Gastrocnemius medialis (tissue), 4 donors: ENCODE results near the gene SKA2.

Experiments
- POLR2A ChIP-seq, 2 donors: fragments of 450-650 bp; IDR thresholded peaks; one replicate each; pipeline ENCODE4 v1.6.1; 2017; ENCODE audit warnings: antibody characterized with exemption in 2 of 2, mild to moderate bottlenecking in 2 of 2, moderate library complexity in 2 of 2
- TF ChIP-seq, protein P1 (sequence below), 5 experiments: fragments of 450-650 bp in 3 of 5; fragments of 200-600 bp in 2 of 5; sonication (generic) in 2 of 5; IDR thresholded peaks in 4 of 5; conservative IDR thresholded peaks in 1 of 5; 1 replicate in 4 of 5; 2 replicates in 1 of 5; pipeline ENCODE4 v1.5.1; 2016 to 2019; ENCODE audit warnings: antibody characterized with exemption in 5 of 5, mild to moderate bottlenecking in 3 of 5, moderate library complexity in 3 of 5

DNA sequence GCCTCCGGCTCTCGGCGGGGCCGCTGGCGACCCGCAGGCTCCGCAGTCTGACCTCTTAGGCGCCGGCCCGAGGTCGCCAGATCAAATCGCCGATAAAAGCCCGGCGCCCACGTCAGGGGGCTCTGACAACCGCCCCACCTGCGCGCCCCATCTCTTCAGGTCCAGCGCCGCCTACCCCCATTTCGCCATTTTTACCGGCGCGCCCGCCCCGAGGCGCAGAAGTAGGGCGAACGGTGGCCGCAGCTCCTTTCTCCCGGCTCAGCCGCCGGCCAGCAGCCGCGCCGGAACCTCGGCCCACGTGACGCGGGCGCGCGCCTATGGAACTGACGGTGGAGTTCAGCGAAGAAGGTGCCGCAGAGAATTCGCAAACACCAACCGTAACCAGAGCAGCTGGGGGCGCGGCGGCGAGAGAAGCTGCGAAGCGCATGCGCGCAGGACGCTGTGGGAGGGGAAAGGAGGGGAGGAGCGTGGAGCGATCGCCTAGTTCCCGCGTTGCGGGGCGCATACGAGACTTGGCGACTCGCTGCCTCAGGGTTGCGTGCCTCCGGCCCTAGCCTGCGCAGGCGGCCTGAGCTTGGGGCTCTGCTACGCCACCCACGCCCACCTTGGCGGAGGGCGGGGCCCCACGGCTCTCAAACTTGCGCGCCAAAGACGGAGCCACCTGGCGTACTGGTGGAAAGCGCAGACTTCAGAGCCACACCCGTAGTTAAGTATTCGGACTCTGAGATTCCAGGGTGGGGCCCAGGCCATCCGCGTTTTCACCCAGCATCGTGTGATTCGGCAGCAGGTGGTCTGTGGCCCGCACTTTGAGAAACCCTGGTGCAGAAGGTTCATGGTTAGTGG, 48.3 kb downstream of the SKA2 start, which contains the start of gene TRIM37:
- TF ChIP-seq, protein P1, sequence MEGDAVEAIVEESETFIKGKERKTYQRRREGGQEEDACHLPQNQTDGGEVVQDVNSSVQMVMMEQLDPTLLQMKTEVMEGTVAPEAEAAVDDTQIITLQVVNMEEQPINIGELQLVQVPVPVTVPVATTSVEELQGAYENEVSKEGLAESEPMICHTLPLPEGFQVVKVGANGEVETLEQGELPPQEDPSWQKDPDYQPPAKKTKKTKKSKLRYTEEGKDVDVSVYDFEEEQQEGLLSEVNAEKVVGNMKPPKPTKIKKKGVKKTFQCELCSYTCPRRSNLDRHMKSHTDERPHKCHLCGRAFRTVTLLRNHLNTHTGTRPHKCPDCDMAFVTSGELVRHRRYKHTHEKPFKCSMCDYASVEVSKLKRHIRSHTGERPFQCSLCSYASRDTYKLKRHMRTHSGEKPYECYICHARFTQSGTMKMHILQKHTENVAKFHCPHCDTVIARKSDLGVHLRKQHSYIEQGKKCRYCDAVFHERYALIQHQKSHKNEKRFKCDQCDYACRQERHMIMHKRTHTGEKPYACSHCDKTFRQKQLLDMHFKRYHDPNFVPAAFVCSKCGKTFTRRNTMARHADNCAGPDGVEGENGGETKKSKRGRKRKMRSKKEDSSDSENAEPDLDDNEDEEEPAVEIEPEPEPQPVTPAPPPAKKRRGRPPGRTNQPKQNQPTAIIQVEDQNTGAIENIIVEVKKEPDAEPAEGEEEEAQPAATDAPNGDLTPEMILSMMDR (IDR thresholded peaks at IDR 0.05 in 4 of 5, conservative IDR thresholded peaks at IDR 0.05 in 1 of 5), result peak in 2 of 5 experiments; percentile 6 to 27
- TF ChIP-seq POLR2A (IDR thresholded peaks at IDR 0.05), result peak; percentile 88 to 89
